HEK293 (cell line): ENCODE results near the gene PSEN2.

ENCODE experiments used
- CTCF ChIA-PET: fragments of 350-600 bp; formaldehyde crosslinking; extraction: SDS; loops from one replicate; lab custom pipeline; 2021; ENCODE audit warnings: antibody characterized with exemption; lab: Yijun Ruan, JAX
- POLR2A ChIA-PET: fragments of 300-600 bp; formaldehyde crosslinking; extraction: SDS; loops from one replicate; lab custom pipeline; 2020; ENCODE audit warnings: antibody characterized with exemption, inconsistent platforms; lab: Yijun Ruan, JAX
- H3K27ac ChIP-seq: fragments of 200-500 bp; sonication (Bioruptor generic); 2 replicates; pipeline ENCODE4 v1.5.1; 2014; ENCODE audit warnings: low read depth, low read length, control low read depth, inconsistent platforms; ENCODE audit errors: extremely low read depth
- H3K36me3 ChIP-seq, 2 experiments: fragments of 200-500 bp in 1 of 2; sonication (Bioruptor generic) in 1 of 2; 1 replicate in 1 of 2; 2 replicates in 1 of 2; pipeline ENCODE4 v1.5.1; 2014 to 2017; ENCODE audit warnings: inconsistent platforms in 2 of 2, low read length in 2 of 2; ENCODE audit not compliant: control insufficient read depth in 2 of 2, insufficient read depth in 1 of 2
- H3K4me1 ChIP-seq: fragments of 200-500 bp; sonication (Bioruptor generic); 2 replicates; pipeline ENCODE4 v1.5.1; 2014; ENCODE audit warnings: mild to moderate bottlenecking, low read length, inconsistent platforms; ENCODE audit not compliant: control insufficient read depth, insufficient read depth
- H3K4me3 ChIP-seq: 2 replicates; pipeline ENCODE4 v1.5.1; 2011; ENCODE audit warnings: low read depth, mild to moderate bottlenecking, control low read depth, low read length, moderate library complexity
- H3K9me3 ChIP-seq: fragments of 200-500 bp; sonication (Bioruptor generic); 2 replicates; pipeline ENCODE4 v1.5.1; 2014; ENCODE audit warnings: low read depth, low read length, inconsistent platforms; ENCODE audit not compliant: control insufficient read depth, insufficient read depth
- MEIS1 ChIP-seq: sonication (generic); formaldehyde crosslinking; IDR thresholded peaks from 2 replicates; pipeline ENCODE4 v1.8.1; 2022; ENCODE audit warnings: missing genetic modification reagents, mild to moderate bottlenecking, borderline replicate concordance
- SCRT1 ChIP-seq: fragments of 450-650 bp; formaldehyde crosslinking; IDR thresholded peaks from 2 replicates; pipeline ENCODE4 v1.5.1; 2016; ENCODE audit warnings: missing biosample characterization, missing genetic modification characterization, borderline replicate concordance
- ZNF174 ChIP-seq: fragments of 450-650 bp; formaldehyde crosslinking; IDR thresholded peaks from 2 replicates; pipeline ENCODE4 v1.5.0; 2017; ENCODE audit warnings: missing biosample characterization, mild to moderate bottlenecking, missing genetic modification characterization
- ZNF239 ChIP-seq: fragments of 450-650 bp; formaldehyde crosslinking; IDR thresholded peaks from 2 replicates; pipeline ENCODE4 v1.5.1; 2016; ENCODE audit warnings: missing biosample characterization, missing genetic modification characterization
- ZNF335 ChIP-seq: fragments of 450-650 bp; formaldehyde crosslinking; conservative IDR thresholded peaks from 2 replicates; pipeline ENCODE4 v1.5.1; 2016; ENCODE audit warnings: missing biosample characterization, missing genetic modification characterization
- ZNF416 ChIP-seq: fragments of 450-650 bp; formaldehyde crosslinking; IDR thresholded peaks from 2 replicates; pipeline ENCODE4 v1.5.1; 2016; ENCODE audit warnings: missing biosample characterization, missing genetic modification characterization
- ZNF473 ChIP-seq: fragments of 450-650 bp; formaldehyde crosslinking; IDR thresholded peaks from 2 replicates; pipeline ENCODE4 v1.5.1; 2017; ENCODE audit warnings: missing biosample characterization, missing genetic modification characterization
- ZNF530 ChIP-seq: fragments of 450-650 bp; formaldehyde crosslinking; IDR thresholded peaks from 2 replicates; pipeline ENCODE4 v1.5.1; 2016; ENCODE audit warnings: low read depth, missing biosample characterization, missing genetic modification characterization
- ZNF610 ChIP-seq: fragments of 450-650 bp; formaldehyde crosslinking; IDR thresholded peaks from 2 replicates; pipeline ENCODE4 v1.5.1; 2016; ENCODE audit warnings: missing biosample characterization, missing genetic modification characterization, borderline replicate concordance
- ZNF664 ChIP-seq: fragments of 450-650 bp; formaldehyde crosslinking; IDR thresholded peaks from 2 replicates; pipeline ENCODE4 v1.5.1; 2016; ENCODE audit warnings: missing biosample characterization, missing genetic modification characterization
- ZNF776 ChIP-seq: fragments of 450-650 bp; formaldehyde crosslinking; IDR thresholded peaks from 2 replicates; pipeline ENCODE4 v1.5.0; 2017; ENCODE audit warnings: missing biosample characterization, missing genetic modification characterization, borderline replicate concordance
- ZNF792 ChIP-seq: fragments of 450-650 bp; formaldehyde crosslinking; IDR thresholded peaks from 2 replicates; pipeline ENCODE4 v1.5.1; 2016; ENCODE audit warnings: missing biosample characterization, missing genetic modification characterization
- TF ChIP-seq, protein P1 (sequence below): fragments of 450-650 bp; formaldehyde crosslinking; IDR thresholded peaks from 2 replicates; pipeline ENCODE4 v1.5.1; 2016; ENCODE audit warnings: missing biosample characterization, missing genetic modification characterization
- TF ChIP-seq, protein P2 (sequence below): fragments of 450-650 bp; formaldehyde crosslinking; IDR thresholded peaks from 2 replicates; pipeline ENCODE4 v1.5.1; 2016; ENCODE audit warnings: missing biosample characterization, missing genetic modification characterization
- TF ChIP-seq, protein P3 (sequence below): fragments of 450-650 bp; formaldehyde crosslinking; IDR thresholded peaks from 2 replicates; pipeline ENCODE4 v1.5.1; 2016; ENCODE audit warnings: missing biosample characterization, missing genetic modification characterization
- TF ChIP-seq, protein P4 (sequence below): fragments of 450-650 bp; formaldehyde crosslinking; IDR thresholded peaks from 2 replicates; pipeline ENCODE4 v1.5.1; 2016; ENCODE audit warnings: missing biosample characterization, missing genetic modification characterization
- TF ChIP-seq, protein P5 (sequence below): fragments of 450-650 bp; formaldehyde crosslinking; conservative IDR thresholded peaks from 2 replicates; pipeline ENCODE4 v1.5.1; 2016; ENCODE audit warnings: low read depth, missing biosample characterization, missing genetic modification characterization
- TF ChIP-seq, protein P6 (sequence below): fragments of 450-650 bp; formaldehyde crosslinking; IDR thresholded peaks from 2 replicates; pipeline ENCODE4 v1.5.1; 2016; ENCODE audit warnings: missing biosample characterization, missing genetic modification characterization, borderline replicate concordance

The PSEN2 gene

DNA sequence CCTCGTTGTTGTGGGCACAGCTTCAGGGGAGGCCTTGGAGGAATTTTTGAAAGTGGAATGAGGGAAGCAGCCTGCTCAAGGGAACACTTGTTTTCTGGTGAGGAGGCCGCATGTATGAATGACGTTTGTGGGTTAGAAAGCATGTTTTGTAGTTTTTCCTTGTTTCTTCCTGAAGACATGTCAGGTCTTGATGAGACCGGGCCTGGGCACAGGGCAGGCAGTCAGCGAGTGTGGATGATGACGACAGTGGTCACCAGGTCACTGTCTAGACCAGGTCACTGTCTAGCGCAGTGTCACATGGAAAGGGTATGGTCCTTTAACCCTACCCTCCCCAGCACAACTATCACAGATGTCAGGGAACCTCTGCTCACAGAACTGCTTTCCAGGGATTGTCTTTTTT, 7.3 kb downstream of the PSEN2 start:
- CTCF ChIA-PET = no interaction called here

More for the DNA sequence above, 7.3 kb downstream of the PSEN2 start:
- H3K36me3 ChIP-seq = peaks cover 9 to 64% of the 10 kb centered on the region in 2 experiments; a peak in 2 of 3 replicates
- no peak for TF ChIP-seq ZNF610
- TF ChIP-seq, protein P1, sequence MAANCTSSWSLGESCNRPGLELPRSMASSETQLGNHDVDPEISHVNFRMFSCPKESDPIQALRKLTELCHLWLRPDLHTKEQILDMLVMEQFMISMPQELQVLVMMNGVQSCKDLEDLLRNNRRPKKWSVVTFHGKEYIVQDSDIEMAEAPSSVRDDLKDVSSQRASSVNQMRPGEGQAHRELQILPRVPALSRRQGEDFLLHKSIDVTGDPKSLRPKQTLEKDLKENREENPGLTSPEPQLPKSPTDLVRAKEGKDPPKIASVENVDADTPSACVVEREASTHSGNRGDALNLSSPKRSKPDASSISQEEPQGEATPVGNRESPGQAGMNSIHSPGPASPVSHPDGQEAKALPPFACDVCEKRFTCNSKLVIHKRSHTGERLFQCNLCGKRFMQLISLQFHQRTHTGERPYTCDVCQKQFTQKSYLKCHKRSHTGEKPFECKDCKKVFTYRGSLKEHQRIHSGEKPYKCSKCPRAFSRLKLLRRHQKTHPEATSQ (tag by site-specific recombination) = no peak
- TF ChIP-seq ZNF174 (tag by site-specific recombination) = no peak
- no peak for TF ChIP-seq MEIS1 (CRISPR knock-in tag)
- TF ChIP-seq ZNF239 (tag by site-specific recombination) = no peak
- TF ChIP-seq ZNF416 = no peak
- no peak for TF ChIP-seq ZNF335 (tag by site-specific recombination)
- TF ChIP-seq ZNF776 (tag by site-specific recombination) = no peak
- TF ChIP-seq, protein P2, sequence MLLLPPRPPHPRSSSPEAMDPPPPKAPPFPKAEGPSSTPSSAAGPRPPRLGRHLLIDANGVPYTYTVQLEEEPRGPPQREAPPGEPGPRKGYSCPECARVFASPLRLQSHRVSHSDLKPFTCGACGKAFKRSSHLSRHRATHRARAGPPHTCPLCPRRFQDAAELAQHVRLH (tag by site-specific recombination) = no peak
- TF ChIP-seq, protein P3, sequence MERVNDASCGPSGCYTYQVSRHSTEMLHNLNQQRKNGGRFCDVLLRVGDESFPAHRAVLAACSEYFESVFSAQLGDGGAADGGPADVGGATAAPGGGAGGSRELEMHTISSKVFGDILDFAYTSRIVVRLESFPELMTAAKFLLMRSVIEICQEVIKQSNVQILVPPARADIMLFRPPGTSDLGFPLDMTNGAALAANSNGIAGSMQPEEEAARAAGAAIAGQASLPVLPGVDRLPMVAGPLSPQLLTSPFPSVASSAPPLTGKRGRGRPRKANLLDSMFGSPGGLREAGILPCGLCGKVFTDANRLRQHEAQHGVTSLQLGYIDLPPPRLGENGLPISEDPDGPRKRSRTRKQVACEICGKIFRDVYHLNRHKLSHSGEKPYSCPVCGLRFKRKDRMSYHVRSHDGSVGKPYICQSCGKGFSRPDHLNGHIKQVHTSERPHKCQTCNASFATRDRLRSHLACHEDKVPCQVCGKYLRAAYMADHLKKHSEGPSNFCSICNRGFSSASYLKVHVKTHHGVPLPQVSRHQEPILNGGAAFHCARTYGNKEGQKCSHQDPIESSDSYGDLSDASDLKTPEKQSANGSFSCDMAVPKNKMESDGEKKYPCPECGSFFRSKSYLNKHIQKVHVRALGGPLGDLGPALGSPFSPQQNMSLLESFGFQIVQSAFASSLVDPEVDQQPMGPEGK (tag by site-specific recombination) = no peak
- TF ChIP-seq, protein P4, sequence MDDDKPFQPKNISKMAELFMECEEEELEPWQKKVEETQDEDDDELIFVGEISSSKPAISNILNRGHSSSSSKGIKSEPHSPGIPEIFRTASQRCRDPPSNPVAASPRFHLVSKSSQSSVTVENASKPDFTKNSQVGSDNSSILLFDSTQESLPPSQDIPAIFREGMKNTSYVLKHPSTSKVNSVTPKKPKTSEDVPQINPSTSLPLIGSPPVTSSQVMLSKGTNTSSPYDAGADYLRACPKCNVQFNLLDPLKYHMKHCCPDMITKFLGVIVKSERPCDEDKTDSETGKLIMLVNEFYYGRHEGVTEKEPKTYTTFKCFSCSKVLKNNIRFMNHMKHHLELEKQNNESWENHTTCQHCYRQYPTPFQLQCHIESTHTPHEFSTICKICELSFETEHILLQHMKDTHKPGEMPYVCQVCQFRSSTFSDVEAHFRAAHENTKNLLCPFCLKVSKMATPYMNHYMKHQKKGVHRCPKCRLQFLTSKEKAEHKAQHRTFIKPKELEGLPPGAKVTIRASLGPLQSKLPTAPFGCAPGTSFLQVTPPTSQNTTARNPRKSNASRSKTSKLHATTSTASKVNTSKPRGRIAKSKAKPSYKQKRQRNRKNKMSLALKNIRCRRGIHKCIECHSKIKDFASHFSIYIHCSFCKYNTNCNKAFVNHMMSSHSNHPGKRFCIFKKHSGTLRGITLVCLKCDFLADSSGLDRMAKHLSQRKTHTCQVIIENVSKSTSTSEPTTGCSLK (tag by site-specific recombination) = no peak
- no peak for TF ChIP-seq ZNF473 (tag by site-specific recombination)
- no peak for TF ChIP-seq ZNF664 (tag by site-specific recombination)
- no peak for TF ChIP-seq SCRT1 (tag by site-specific recombination)
- TF ChIP-seq, protein P5, sequence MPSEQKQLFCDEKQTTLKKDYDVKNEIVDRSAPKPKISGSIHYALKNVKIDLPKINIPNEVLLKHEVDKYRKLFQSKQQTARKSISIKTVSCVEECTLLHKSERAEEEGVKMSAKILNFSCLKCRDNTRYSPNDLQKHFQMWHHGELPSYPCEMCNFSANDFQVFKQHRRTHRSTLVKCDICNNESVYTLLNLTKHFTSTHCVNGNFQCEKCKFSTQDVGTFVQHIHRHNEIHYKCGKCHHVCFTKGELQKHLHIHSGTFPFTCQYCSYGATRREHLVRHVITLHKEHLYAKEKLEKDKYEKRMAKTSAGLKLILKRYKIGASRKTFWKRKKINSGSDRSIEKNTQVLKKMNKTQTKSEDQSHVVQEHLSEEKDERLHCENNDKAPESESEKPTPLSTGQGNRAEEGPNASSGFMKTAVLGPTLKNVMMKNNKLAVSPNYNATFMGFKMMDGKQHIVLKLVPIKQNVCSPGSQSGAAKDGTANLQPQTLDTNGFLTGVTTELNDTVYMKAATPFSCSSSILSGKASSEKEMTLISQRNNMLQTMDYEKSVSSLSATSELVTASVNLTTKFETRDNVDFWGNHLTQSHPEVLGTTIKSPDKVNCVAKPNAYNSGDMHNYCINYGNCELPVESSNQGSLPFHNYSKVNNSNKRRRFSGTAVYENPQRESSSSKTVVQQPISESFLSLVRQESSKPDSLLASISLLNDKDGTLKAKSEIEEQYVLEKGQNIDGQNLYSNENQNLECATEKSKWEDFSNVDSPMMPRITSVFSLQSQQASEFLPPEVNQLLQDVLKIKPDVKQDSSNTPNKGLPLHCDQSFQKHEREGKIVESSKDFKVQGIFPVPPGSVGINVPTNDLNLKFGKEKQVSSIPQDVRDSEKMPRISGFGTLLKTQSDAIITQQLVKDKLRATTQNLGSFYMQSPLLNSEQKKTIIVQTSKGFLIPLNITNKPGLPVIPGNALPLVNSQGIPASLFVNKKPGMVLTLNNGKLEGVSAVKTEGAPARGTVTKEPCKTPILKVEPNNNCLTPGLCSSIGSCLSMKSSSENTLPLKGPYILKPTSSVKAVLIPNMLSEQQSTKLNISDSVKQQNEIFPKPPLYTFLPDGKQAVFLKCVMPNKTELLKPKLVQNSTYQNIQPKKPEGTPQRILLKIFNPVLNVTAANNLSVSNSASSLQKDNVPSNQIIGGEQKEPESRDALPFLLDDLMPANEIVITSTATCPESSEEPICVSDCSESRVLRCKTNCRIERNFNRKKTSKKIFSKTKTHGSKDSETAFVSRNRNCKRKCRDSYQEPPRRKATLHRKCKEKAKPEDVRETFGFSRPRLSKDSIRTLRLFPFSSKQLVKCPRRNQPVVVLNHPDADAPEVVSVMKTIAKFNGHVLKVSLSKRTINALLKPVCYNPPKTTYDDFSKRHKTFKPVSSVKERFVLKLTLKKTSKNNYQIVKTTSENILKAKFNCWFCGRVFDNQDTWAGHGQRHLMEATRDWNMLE (tag by site-specific recombination) = no peak
- TF ChIP-seq, protein P6, sequence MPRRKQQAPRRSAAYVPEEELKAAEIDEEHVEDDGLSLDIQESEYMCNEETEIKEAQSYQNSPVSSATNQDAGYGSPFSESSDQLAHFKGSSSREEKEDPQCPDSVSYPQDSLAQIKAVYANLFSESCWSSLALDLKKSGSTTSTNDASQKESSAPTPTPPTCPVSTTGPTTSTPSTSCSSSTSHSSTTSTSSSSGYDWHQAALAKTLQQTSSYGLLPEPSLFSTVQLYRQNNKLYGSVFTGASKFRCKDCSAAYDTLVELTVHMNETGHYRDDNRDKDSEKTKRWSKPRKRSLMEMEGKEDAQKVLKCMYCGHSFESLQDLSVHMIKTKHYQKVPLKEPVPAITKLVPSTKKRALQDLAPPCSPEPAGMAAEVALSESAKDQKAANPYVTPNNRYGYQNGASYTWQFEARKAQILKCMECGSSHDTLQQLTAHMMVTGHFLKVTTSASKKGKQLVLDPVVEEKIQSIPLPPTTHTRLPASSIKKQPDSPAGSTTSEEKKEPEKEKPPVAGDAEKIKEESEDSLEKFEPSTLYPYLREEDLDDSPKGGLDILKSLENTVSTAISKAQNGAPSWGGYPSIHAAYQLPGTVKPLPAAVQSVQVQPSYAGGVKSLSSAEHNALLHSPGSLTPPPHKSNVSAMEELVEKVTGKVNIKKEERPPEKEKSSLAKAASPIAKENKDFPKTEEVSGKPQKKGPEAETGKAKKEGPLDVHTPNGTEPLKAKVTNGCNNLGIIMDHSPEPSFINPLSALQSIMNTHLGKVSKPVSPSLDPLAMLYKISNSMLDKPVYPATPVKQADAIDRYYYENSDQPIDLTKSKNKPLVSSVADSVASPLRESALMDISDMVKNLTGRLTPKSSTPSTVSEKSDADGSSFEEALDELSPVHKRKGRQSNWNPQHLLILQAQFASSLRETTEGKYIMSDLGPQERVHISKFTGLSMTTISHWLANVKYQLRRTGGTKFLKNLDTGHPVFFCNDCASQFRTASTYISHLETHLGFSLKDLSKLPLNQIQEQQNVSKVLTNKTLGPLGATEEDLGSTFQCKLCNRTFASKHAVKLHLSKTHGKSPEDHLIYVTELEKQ (tag by site-specific recombination) = no peak
- no peak for TF ChIP-seq ZNF530
- TF ChIP-seq ZNF792 (tag by site-specific recombination) = no peak
- TF ChIP-seq, all 188 proteins: peak for 0
- no peaks in the 10 kb centered on the region for H3K9me3 ChIP-seq
- POLR2A ChIA-PET = no interaction called here
- H3K27ac ChIP-seq = no peak overlapping the region
- H3K4me1 ChIP-seq = peaks cover 8% of the 10 kb centered on the region
- no peak overlapping the region for H3K4me3 ChIP-seq
